ENCODE data around the gene REEP2. TPM values are rescaled to one million over a fixed set of nuclear protein-coding genes. Genes with fewer than 3 reads are reported as not detected.

The REEP2 gene
- polyA plus RNA-seq, 1 donor from 2014 or later: 146 TPM

GRCh38 chr5:138435943-138436342, 2.9 kb upstream of the REEP2 start:
- H2AFZ ChIP-seq (ENCODE audit: low read depth, low read length): no peak overlapping the region
- TF ChIP-seq CTCF (IDR thresholded peaks at IDR 0.05; ENCODE audit: poor library complexity, severe bottlenecking): no peak
- TF ChIP-seq EZH2 (IDR thresholded peaks at IDR 0.05; ENCODE audit: borderline replicate concordance, insufficient read depth, low read length, poor library complexity, severe bottlenecking): no peak
- no peak for TF ChIP-seq POLR2AphosphoS5 (IDR thresholded peaks at IDR 0.05)
- no peak for TF ChIP-seq TAF1 (IDR thresholded peaks at IDR 0.05; ENCODE audit: low read depth)
- no peak for TF ChIP-seq RAD21 (conservative IDR thresholded peaks at IDR 0.05)
- TF ChIP-seq MXI1 (conservative IDR thresholded peaks at IDR 0.05; ENCODE audit: poor library complexity, severe bottlenecking): no peak
- no peak for TF ChIP-seq SMC3 (conservative IDR thresholded peaks at IDR 0.05; ENCODE audit: poor library complexity)
- no peaks in the 10 kb centered on the region for H3K36me3 ChIP-seq (ENCODE audit: insufficient read depth, low read length)

GRCh38 chr5:138438003-138438723, 694 bp upstream of the REEP2 start:
- TF ChIP-seq POLR2AphosphoS5 (IDR thresholded peaks at IDR 0.05) (no peak), MXI1 (conservative IDR thresholded peaks at IDR 0.05; ENCODE audit: poor library complexity, severe bottlenecking) (no peak), EP300 (conservative IDR thresholded peaks at IDR 0.05; ENCODE audit: poor library complexity, severe bottlenecking) (no peak), REST (IDR thresholded peaks at IDR 0.05; ENCODE audit: borderline replicate concordance) (no peak), SMC3 (conservative IDR thresholded peaks at IDR 0.05; ENCODE audit: poor library complexity) (no peak), EZH2 (IDR thresholded peaks at IDR 0.05; ENCODE audit: borderline replicate concordance, insufficient read depth, low read length, poor library complexity, severe bottlenecking) (no peak), RAD21 (conservative IDR thresholded peaks at IDR 0.05) (no peak), TAF1 (IDR thresholded peaks at IDR 0.05; ENCODE audit: low read depth) (no peak), CTCF (IDR thresholded peaks at IDR 0.05; ENCODE audit: poor library complexity, severe bottlenecking) (no peak)
- Histone ChIP-seq H3K79me2 (replicated peaks; ENCODE audit: insufficient read depth, low read length) (peaks cover 20% of the 10 kb centered on the region), H3K9ac (ENCODE audit: low read length) (peak overlapping the region; percentile 91), H3K27me3 (ENCODE audit: insufficient read depth, low read depth, low read length) (no peaks in the 10 kb centered on the region), H3K9me3 (ENCODE audit: low read length) (no peaks in the 10 kb centered on the region), H3K36me3 (ENCODE audit: insufficient read depth, low read length) (no peaks in the 10 kb centered on the region), H3K9me2 (ENCODE audit: insufficient read depth, low read length) (no peaks in the 10 kb centered on the region), H3K27ac (ENCODE audit: low read length) (peak overlapping the region; percentile 88), H4K20me1 (ENCODE audit: insufficient read depth) (no peaks in the 10 kb centered on the region), H3K4me2 (ENCODE audit: low read length) (peak overlapping the region; percentile 82), H3F3A (ENCODE audit: insufficient read depth, low read length, poor library complexity, severe bottlenecking) (no peaks in the 10 kb centered on the region), H3K4me3 (ENCODE audit: low read length) (peak overlapping the region; percentile 71), H2AFZ (ENCODE audit: low read depth, low read length) (peak overlapping the region; percentile 76)

More at GRCh38 chr5:138435943-138436342, 2.9 kb upstream of the REEP2 start:
- Histone ChIP-seq H3K4me3 (ENCODE audit: low read length) (no peak overlapping the region), H3K9me2 (ENCODE audit: insufficient read depth, low read length) (no peaks in the 10 kb centered on the region), H3K27me3 (ENCODE audit: insufficient read depth, low read depth, low read length) (no peaks in the 10 kb centered on the region), H3K27ac (ENCODE audit: low read length) (no peak overlapping the region), H3K9me3 (ENCODE audit: low read length) (no peaks in the 10 kb centered on the region), H3K4me2 (ENCODE audit: low read length) (no peak overlapping the region), H3F3A (ENCODE audit: insufficient read depth, low read length, poor library complexity, severe bottlenecking) (no peaks in the 10 kb centered on the region), H4K20me1 (ENCODE audit: insufficient read depth) (no peaks in the 10 kb centered on the region), H3K9ac (ENCODE audit: low read length) (no peak overlapping the region), H3K79me2 (replicated peaks; ENCODE audit: insufficient read depth, low read length) (peaks cover 19% of the 10 kb centered on the region)

Data from neural cell (in vitro differentiated cells).